Measurements from ENCODE around the gene AFF3.

Gene AFF3

GRCh38 chr2:99857867-99858444 is 284.4 kb downstream of the AFF3 start:
- DNase-seq (ENCODE audit: low read depth, low spot score), result no peak

- no peak for DNase-seq (ENCODE audit: low read depth, low spot score)
Observed at GRCh38 chr2:99857372-99857771, 285.0 kb downstream of the AFF3 start.

GRCh38 chr2:99856119-99856518 is 286.3 kb downstream of the AFF3 start:
- DNase-seq (ENCODE audit: low read depth, low spot score), result no peak

- DNase-seq (ENCODE audit: low read depth, low spot score), result no peak
Observed at GRCh38 chr2:99854236-99854852, 288.0 kb downstream of the AFF3 start.

GRCh38 chr2:99852956-99853355 is 289.4 kb downstream of the AFF3 start:
- DNase-seq (ENCODE audit: low read depth, low spot score), result no peak

- no peak for DNase-seq (ENCODE audit: low read depth, low spot score)
Observed at GRCh38 chr2:99852376-99852934, 289.9 kb downstream of the AFF3 start.

GRCh38 chr2:99851811-99852210 is 290.6 kb downstream of the AFF3 start:
- no peak for DNase-seq (ENCODE audit: low read depth, low spot score)

GRCh38 chr2:99851089-99851488 is 291.3 kb downstream of the AFF3 start:
- no peak for DNase-seq (ENCODE audit: low read depth, low spot score)

GRCh38 chr2:99850084-99850710 is 292.2 kb downstream of the AFF3 start:
- DNase-seq (ENCODE audit: low read depth, low spot score), result no peak

GRCh38 chr2:99846462-99847107 is 295.8 kb downstream of the AFF3 start:
- DNase-seq (ENCODE audit: low read depth, low spot score), result no peak

GRCh38 chr2:99845296-99845695 is 297.1 kb downstream of the AFF3 start:
- DNase-seq (ENCODE audit: low read depth, low spot score), result no peak

GRCh38 chr2:99842451-99842850 is 299.9 kb downstream of the AFF3 start:
- no peak for DNase-seq (ENCODE audit: low read depth, low spot score)

- DNase-seq (ENCODE audit: low read depth, low spot score), result no peak
Observed at GRCh38 chr2:99841749-99842148, 300.6 kb downstream of the AFF3 start.

- DNase-seq (ENCODE audit: low read depth, low spot score), result no peak
Observed at GRCh38 chr2:99840831-99841230, 301.6 kb downstream of the AFF3 start.

- DNase-seq (ENCODE audit: low read depth, low spot score), result no peak
Observed at GRCh38 chr2:99836690-99837605, 305.4 kb downstream of the AFF3 start.

GRCh38 chr2:99834426-99834825 is 308.0 kb downstream of the AFF3 start:
- no peak for DNase-seq (ENCODE audit: low read depth, low spot score)

GRCh38 chr2:99833586-99834201 is 308.7 kb downstream of the AFF3 start:
- DNase-seq (ENCODE audit: low read depth, low spot score), result no peak

GRCh38 chr2:99832926-99833325 is 309.5 kb downstream of the AFF3 start:
- DNase-seq (ENCODE audit: low read depth, low spot score), result no peak

GRCh38 chr2:99831772-99832171 is 310.6 kb downstream of the AFF3 start:
- DNase-seq (ENCODE audit: low read depth, low spot score), result no peak

- DNase-seq (ENCODE audit: low read depth, low spot score), result no peak
Observed at GRCh38 chr2:99827296-99827999, 314.9 kb downstream of the AFF3 start.

Measured in activated naive CD8-positive, alpha-beta T cell treated with anti-CD3 and anti-CD28 coated beads, Interleukin-2, amount 50 U/mL, for 16 hours (primary cell).